AG09309 (cell line): ENCODE data around the gene EXOC1.
A peak's percentile ranks its signal among the peaks of the same experiment; 100 is the strongest.

Source experiments
- DNase-seq: peaks from one replicate; pipeline ENCODE4 v3.0.0-alpha.2; 2010; ENCODE audit warnings: low read depth
- H3K4me3 ChIP-seq: 2 replicates; pipeline ENCODE4 v1.5.1; 2011; ENCODE audit warnings: mild to moderate bottlenecking, low read depth, low read length, moderate library complexity; ENCODE audit not compliant: control insufficient read depth
- TF ChIP-seq, protein P1 (sequence below): IDR thresholded peaks from 2 replicates; pipeline ENCODE4 v1.5.1; 2011; ENCODE audit warnings: mild to moderate bottlenecking, low read depth, low read length, inconsistent platforms; ENCODE audit not compliant: insufficient read depth, control insufficient read depth; ENCODE audit errors: missing control alignments

EXOC1 gene

DNA sequence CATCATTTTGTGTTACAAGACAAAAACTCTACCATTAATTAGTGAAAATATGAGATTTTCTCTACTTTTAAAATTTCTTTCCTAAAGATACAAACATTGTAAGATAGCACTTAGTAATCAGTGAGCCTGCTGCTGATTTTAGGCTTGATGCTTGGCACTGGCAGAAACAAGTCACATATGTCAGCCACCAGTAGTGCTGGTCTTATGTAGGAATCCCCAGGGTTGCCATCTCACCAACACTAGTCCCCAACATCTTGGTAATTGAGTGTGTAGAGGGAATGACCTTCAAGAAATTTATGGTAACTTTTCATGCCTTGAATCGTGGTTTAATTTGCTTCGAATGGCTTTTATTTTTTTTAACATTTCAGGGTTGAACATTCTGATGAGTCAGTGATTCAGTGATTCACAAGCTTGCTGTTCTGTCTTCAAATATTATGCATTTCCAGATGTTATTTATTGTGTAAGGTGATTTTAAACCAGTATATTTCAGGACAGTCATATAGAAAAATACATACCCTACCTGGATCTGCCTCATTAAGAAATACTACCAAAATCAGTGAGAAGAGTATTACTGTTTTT lies 11.9 kb downstream of the EXOC1 start:
- H3K4me3 ChIP-seq, result no peak overlapping the region
- no peak for DNase-seq
- TF ChIP-seq, protein P1, sequence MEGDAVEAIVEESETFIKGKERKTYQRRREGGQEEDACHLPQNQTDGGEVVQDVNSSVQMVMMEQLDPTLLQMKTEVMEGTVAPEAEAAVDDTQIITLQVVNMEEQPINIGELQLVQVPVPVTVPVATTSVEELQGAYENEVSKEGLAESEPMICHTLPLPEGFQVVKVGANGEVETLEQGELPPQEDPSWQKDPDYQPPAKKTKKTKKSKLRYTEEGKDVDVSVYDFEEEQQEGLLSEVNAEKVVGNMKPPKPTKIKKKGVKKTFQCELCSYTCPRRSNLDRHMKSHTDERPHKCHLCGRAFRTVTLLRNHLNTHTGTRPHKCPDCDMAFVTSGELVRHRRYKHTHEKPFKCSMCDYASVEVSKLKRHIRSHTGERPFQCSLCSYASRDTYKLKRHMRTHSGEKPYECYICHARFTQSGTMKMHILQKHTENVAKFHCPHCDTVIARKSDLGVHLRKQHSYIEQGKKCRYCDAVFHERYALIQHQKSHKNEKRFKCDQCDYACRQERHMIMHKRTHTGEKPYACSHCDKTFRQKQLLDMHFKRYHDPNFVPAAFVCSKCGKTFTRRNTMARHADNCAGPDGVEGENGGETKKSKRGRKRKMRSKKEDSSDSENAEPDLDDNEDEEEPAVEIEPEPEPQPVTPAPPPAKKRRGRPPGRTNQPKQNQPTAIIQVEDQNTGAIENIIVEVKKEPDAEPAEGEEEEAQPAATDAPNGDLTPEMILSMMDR, result no peak

DNA sequence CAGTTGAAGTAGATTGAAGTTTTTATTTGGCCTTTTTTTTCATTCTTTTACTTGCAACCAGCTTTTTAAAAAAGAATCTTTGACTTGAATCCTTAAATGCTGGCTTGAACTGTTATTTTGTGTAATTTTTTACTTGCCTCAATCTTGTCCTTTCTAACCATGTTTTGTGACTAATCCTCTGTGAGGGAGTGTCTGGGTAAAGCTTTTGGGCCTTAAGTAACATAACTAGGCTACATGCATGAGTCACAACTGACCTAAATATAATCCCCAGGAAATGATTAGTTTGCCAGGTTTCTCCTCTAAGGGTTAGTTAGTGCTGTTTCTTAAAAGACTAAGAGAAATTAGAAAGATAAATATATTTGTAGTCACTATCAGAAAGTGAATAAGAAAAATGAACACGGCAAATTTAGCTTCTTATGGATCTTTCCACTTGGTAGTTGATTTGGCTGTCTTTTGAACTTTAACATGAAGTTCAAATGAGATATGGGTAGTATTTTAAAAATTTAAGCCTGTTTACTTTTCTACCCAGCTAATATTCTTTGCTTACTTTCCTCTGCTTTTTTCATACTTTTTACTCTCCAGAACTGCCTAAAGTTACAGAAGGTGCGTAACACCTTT lies 13.0 kb downstream of the EXOC1 start:
- DNase-seq, result peak; percentile 85
- no peak overlapping the region for H3K4me3 ChIP-seq
- TF ChIP-seq, protein P1, result no peak

DNA sequence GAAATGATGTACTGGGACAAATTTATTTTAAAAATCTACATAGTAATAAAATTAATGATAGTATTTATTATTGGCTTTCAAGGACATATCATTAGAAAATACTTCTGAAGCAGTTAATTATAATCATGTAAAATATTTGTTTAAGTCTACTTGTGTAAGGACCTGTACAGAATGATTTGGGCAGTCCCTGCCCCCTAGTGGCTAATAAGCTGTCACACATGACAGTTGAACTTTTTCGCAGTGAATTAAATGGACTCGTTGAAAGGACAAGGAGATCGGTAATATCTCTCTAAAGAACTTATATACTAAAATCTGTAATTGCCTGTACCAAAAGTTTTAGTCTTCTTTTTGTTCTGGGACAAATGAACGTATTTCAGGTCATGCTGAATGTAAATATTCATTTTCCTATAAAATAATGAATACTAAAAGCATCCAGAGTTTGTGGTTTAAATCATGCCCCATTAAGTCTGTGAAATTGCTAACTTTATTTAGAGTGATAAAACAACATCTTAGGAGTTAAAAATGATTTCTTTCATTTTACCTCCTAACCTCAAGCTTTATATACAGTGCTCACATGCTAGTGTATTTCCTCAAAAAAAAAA lies 13.6 kb downstream of the EXOC1 start:
- TF ChIP-seq, protein P1, result peak; percentile 77
- peak; percentile 41 for DNase-seq
- no peak overlapping the region for H3K4me3 ChIP-seq

DNA sequence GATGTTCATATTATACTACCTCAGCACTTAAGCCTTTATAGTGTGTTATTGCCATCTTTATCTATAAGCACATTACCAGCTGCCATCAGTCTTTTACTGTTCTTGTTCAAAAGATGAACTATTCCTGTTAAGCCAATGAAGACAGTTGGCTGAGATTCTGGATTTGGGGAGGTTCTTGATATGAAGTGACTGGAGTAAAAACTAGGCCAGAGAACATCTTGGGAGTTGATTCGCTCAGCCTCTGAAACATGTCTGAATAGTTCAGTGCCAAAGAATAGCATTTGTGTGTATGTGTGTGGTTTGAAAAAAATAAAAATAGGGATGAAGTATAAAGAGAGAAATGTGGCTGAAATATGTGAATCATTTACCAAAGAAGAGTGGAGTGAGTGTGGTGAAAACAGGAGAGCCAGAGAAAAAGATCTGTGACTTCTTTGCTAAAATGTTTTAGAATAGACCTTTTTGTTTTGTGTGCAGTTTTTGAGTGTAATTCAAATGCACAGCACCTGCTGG lies 15.2 kb downstream of the EXOC1 start:
- TF ChIP-seq, protein P1, result no peak
- DNase-seq, result no peak
- no peak overlapping the region for H3K4me3 ChIP-seq

DNA sequence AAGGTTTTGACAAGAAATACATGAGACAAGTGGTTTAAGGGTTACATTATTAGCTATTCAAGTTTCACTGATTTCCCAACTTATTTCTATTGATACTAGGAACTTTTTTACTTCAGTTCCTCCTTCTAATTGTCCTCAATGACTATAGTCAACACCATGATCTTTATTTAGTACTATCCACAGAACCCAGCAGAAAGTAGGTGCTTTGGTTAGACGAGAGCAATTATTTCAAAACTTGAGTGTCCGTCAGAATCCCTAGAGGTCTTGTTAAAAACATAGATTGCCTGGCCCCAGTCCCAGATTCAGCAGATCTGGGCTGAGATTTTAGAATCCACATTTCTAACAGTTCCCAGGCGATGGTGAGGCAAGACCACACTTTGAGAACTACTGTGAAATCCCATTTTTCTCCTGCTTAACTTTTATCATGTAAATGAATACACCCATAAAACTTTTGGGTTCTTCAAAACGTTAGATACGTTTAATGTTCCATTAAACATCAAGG lies 17.9 kb downstream of the EXOC1 start:
- TF ChIP-seq, protein P1, result no peak
- H3K4me3 ChIP-seq, result no peak overlapping the region
- DNase-seq, result no peak

DNA sequence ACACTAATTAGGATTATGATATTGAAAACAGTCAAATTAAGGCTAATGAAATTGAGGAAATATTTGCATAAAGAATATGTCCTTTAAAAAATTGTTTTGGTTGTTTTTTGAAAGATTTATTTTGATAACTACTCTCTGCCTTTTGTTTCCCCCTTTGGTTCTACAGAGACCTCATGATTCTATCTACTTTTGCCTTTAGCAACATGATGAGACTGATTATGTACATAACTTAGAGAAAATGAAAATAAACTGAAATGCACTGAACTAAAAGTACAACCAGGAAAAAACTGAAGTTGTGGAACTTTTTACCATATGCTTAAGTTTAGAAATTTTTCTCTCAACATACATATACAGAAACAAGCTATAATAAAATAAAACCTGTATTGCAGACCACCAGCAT lies 21.4 kb downstream of the EXOC1 start:
- no peak overlapping the region for H3K4me3 ChIP-seq
- TF ChIP-seq, protein P1, result no peak
- DNase-seq, result no peak
